ENCODE measurements around the gene CYB5RL. TPM values are rescaled to one million over a fixed set of nuclear protein-coding genes. Genes with fewer than 3 reads are reported as not detected.

Gene CYB5RL
- total and polyA plus RNA-seq, 12 donors = 2.7 to 21.6 (median 10.3) TPM

DNA sequence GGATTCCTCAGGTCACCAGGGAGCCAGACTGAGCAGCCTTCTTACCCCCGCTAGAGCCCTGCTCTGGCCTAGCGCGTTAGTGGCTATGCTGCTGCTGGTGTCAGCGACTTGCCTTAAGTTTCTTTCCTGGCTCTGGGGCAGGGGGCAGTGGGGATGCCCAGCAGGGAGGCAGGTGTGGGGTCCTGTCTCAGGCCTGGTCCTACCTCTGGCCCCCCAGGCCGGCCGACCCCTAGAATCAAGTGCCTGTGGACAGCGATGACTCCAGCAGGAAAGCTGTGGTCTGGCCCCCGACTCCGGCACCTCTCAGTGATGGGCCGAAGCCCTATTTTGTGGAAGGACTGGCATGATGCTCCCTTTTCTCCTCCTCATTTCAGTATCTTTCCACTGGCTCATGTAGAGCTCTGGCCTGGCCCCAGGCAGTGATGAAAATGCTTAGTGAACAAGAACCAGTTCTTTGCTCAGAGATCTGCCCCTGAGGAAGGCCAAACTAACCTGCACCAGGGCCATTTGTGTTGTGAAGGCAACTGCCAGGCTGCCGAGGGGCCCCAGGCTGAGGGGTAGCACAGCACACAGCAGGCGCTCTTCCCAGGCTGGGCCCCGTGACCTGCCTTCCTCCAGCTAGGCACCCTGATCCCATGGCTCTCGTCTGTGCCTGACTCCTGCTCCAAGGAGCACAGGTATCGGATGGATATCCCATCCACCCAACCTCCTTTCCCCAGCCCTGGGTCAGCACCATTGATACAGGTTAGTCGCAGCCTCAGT lies 23.8 kb upstream of the CYB5RL start:
- Histone ChIP-seq H3K9me3 (replicated peaks in 1 of 3) (no peaks in the 10 kb centered on the region), H3K27me3 (no peaks in the 10 kb centered on the region), H3K4me1 (replicated peaks in 1 of 2) (peaks cover 42 to 65% of the 10 kb centered on the region in 2 donors), H3K36me3 (replicated peaks in 1 of 2) (peaks cover 0 to 2% of the 10 kb centered on the region in 2 donors), H3K27ac (peak overlapping the region in 3 of 5 donors; percentile 27 to 91 (median 35)), H3K4me3 (no peak overlapping the region)
- DNase-seq = peak in 1 of 7 donors; percentile 47
- WGBS, 4 donors = 89 to 94% (median 92%) methylated on average over 9 to 16 of the region's 16 CpGs
- no peak for TF ChIP-seq POLR2A (IDR thresholded peaks at IDR 0.05)
- TF ChIP-seq, protein P1, sequence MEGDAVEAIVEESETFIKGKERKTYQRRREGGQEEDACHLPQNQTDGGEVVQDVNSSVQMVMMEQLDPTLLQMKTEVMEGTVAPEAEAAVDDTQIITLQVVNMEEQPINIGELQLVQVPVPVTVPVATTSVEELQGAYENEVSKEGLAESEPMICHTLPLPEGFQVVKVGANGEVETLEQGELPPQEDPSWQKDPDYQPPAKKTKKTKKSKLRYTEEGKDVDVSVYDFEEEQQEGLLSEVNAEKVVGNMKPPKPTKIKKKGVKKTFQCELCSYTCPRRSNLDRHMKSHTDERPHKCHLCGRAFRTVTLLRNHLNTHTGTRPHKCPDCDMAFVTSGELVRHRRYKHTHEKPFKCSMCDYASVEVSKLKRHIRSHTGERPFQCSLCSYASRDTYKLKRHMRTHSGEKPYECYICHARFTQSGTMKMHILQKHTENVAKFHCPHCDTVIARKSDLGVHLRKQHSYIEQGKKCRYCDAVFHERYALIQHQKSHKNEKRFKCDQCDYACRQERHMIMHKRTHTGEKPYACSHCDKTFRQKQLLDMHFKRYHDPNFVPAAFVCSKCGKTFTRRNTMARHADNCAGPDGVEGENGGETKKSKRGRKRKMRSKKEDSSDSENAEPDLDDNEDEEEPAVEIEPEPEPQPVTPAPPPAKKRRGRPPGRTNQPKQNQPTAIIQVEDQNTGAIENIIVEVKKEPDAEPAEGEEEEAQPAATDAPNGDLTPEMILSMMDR (IDR thresholded peaks at IDR 0.05) = no peak
- intact Hi-C loops (cut with DNase I) = loop anchor here in 1 of 2 donors (5.0 kb wide), 1 partner anchor 264 kb away; no protein-coding TSS in a partner anchor

DNA sequence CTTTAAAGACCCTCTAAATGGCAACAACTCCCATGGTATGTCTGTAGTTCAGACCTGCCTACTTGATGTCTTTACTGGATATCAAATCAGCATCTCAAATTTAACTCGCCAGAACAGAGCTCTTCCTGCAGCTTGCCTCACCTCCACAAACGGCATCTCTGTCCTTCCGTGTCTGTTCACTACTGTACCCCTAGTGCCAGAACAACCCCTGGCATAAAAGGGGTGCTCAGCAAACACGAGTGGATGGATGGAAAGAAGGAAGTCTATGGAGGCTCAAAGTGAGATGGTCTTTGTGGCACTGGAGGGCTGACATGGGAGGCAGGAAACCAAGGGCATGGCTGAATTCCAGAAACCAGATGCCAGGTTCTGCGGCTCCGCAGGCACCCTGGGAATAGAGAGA lies 22.9 kb upstream of the CYB5RL start:
- 58 to 76% (median 66%) methylated on average over 4 to 6 of the region's 6 CpGs for WGBS, 4 donors
- Histone ChIP-seq H3K4me1 (replicated peaks in 1 of 2) (peaks cover 36 to 62% of the 10 kb centered on the region in 2 donors), H3K4me3 (no peak overlapping the region), H3K9me3 (replicated peaks in 1 of 3) (no peaks in the 10 kb centered on the region), H3K27ac (peak overlapping the region in 3 of 5 donors; percentile 27 to 91 (median 35)), H3K27me3 (no peaks in the 10 kb centered on the region), H3K36me3 (replicated peaks in 1 of 2) (peaks cover 0 to 11% of the 10 kb centered on the region in 2 donors)
- DNase-seq = no peak
- TF ChIP-seq, protein P1 (IDR thresholded peaks at IDR 0.05) = no peak
- no peak for TF ChIP-seq POLR2A (IDR thresholded peaks at IDR 0.05)
- intact Hi-C loops (cut with DNase I) = loop anchor here in 1 of 2 donors (5.0 kb wide), 1 partner anchor 265 kb away; no protein-coding TSS in a partner anchor

DNA sequence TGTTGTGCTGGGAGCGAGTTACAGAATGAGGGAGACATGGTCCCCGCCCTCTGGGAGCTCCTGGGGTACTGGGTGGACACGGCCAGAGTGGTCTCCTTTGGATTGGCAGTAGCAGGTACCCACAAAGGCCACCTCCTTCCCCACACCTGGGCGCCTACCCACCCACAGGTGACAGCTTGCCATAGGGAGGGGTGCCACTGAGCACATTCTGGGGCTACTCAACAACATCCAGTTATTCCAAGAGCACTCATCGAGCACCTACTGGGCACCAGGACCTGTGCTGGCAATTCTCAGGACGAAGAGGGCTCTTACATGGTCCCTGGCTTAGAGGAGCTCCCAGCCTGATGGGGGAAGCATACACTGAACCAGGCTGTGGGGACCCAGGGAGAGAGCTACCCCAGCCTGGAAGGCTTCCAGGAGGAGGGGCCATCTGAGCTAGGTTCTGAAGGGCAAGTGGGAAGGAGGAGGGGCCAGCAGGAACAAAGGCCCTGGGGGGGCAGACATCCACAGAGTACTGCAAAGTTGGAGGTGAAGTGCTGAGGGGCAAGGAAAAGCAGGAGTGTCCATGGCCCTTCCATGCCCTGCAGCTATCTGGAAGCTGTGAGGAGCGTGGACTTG lies 22.1 kb upstream of the CYB5RL start:
- 91 to 99% (median 96%) methylated on average over 6 to 7 of the region's 7 CpGs for WGBS, 4 donors
- intact Hi-C loops (cut with DNase I) = loop anchor here in 1 of 2 donors (5.0 kb wide), 1 partner anchor 265 kb away; no protein-coding TSS in a partner anchor
- Histone ChIP-seq H3K4me3 (no peak overlapping the region), H3K27me3 (no peaks in the 10 kb centered on the region), H3K9me3 (replicated peaks in 1 of 3) (no peaks in the 10 kb centered on the region), H3K4me1 (replicated peaks in 1 of 2) (peaks cover 29 to 55% of the 10 kb centered on the region in 2 donors), H3K27ac (peak overlapping the region in 3 of 5 donors; percentile 35 to 91 (median 90)), H3K36me3 (replicated peaks in 1 of 2) (peaks cover 0 to 19% of the 10 kb centered on the region in 2 donors)
- DNase-seq = no peak
- no peak for TF ChIP-seq POLR2A (IDR thresholded peaks at IDR 0.05)
- TF ChIP-seq, protein P1 (IDR thresholded peaks at IDR 0.05) = no peak
